KMS-11 (cell line): ENCODE measurements around the gene DAB2IP.
"Not testable (repeated sequence)": the region's sequence is repeated elsewhere in the genome, so short reads cannot be mapped to it uniquely, and the experiment has no call there.

Source experiments
- H2AFZ ChIP-seq: fragments of 200-600 bp; sonication (generic); 2 replicates; pipeline ENCODE4 v1.6.1; 2016; ENCODE audit warnings: antibody characterized with exemption, mixed run types, low read depth
- H3K27ac ChIP-seq: fragments of 200-600 bp; sonication (generic); 2 replicates; pipeline ENCODE4 v1.6.1; 2016; ENCODE audit warnings: mild to moderate bottlenecking, mixed run types
- H3K27me3 ChIP-seq: fragments of 200-600 bp; sonication (generic); 2 replicates; pipeline ENCODE4 v1.6.1; 2017; ENCODE audit warnings: mild to moderate bottlenecking, low read depth, mixed run types, moderate library complexity; ENCODE audit not compliant: insufficient read depth
- H3K36me3 ChIP-seq: fragments of 200-600 bp; sonication (generic); 2 replicates; pipeline ENCODE4 v1.6.1; 2017; ENCODE audit warnings: mild to moderate bottlenecking, mixed run types; ENCODE audit not compliant: insufficient read depth
- H3K4me1 ChIP-seq: fragments of 200-600 bp; sonication (generic); 2 replicates; pipeline ENCODE4 v1.6.1; 2016; ENCODE audit warnings: mild to moderate bottlenecking, low read depth, mixed run types; ENCODE audit not compliant: poor library complexity, severe bottlenecking
- H3K4me2 ChIP-seq: fragments of 200-600 bp; sonication (generic); 2 replicates; pipeline ENCODE4 v1.7.0; 2016; ENCODE audit warnings: mild to moderate bottlenecking, mixed run types
- H3K4me3 ChIP-seq: fragments of 200-600 bp; sonication (generic); IDR thresholded peaks from 2 replicates; pipeline ENCODE4 v1.6.1; 2017; ENCODE audit warnings: low read depth, low read length, mixed read lengths; ENCODE audit not compliant: insufficient read depth
- H3K79me2 ChIP-seq: fragments of 200-600 bp; sonication (generic); 2 replicates; pipeline ENCODE4 v1.6.1; 2016; ENCODE audit warnings: low read depth, mixed run types; ENCODE audit not compliant: insufficient read depth
- H3K9ac ChIP-seq: fragments of 200-600 bp; sonication (generic); 2 replicates; pipeline ENCODE4 v1.6.1; 2016; ENCODE audit warnings: mild to moderate bottlenecking, mixed run types
- H4K20me1 ChIP-seq: fragments of 200-600 bp; sonication (generic); 2 replicates; pipeline ENCODE4 v1.6.1; 2016; ENCODE audit warnings: mild to moderate bottlenecking, mixed run types; ENCODE audit not compliant: insufficient read depth
- CTCF ChIP-seq: fragments of 200-600 bp; sonication (generic); conservative IDR thresholded peaks from 2 replicates; pipeline ENCODE4 v1.6.1; 2017; ENCODE audit warnings: low read depth, mild to moderate bottlenecking, antibody characterized with exemption, low read length, moderate library complexity, mixed read lengths

DAB2IP gene

GRCh38 chr9:121642758-121643157 is 8.7 kb upstream of the DAB2IP start:
- H3K27me3 ChIP-seq = no peaks in the 10 kb centered on the region
- no peak overlapping the region for H3K4me3 ChIP-seq
- no peaks in the 10 kb centered on the region for H4K20me1 ChIP-seq
- no peak overlapping the region for H3K27ac ChIP-seq
- no peak overlapping the region for H3K4me2 ChIP-seq
- H3K79me2 ChIP-seq = no peaks in the 10 kb centered on the region
- H3K4me1 ChIP-seq = no peaks in the 10 kb centered on the region
- TF ChIP-seq CTCF = no peak
- no peaks in the 10 kb centered on the region for H3K36me3 ChIP-seq
- no peak overlapping the region for H3K9ac ChIP-seq
- no peak overlapping the region for H2AFZ ChIP-seq

- H3K4me3 ChIP-seq = no peak overlapping the region
- H3K27ac ChIP-seq = no peak overlapping the region
- H3K4me2 ChIP-seq = no peak overlapping the region
- no peak overlapping the region for H3K9ac ChIP-seq
- no peaks in the 10 kb centered on the region for H4K20me1 ChIP-seq
- TF ChIP-seq CTCF = no peak
- H3K27me3 ChIP-seq = no peaks in the 10 kb centered on the region
- no peaks in the 10 kb centered on the region for H3K36me3 ChIP-seq
- no peaks in the 10 kb centered on the region for H3K79me2 ChIP-seq
- no peaks in the 10 kb centered on the region for H3K4me1 ChIP-seq
- no peak overlapping the region for H2AFZ ChIP-seq
Observed at GRCh38 chr9:121643473-121643872, 8.0 kb upstream of the DAB2IP start.

GRCh38 chr9:121644040-121644439 is 7.4 kb upstream of the DAB2IP start:
- H3K4me2 ChIP-seq, H3K27me3 ChIP-seq, H3K4me3 ChIP-seq, H2AFZ ChIP-seq, H3K27ac ChIP-seq, H4K20me1 ChIP-seq, H3K79me2 ChIP-seq, H3K4me1 ChIP-seq, H3K36me3 ChIP-seq, H3K9ac ChIP-seq: not testable (repeated sequence)

GRCh38 chr9:121645003-121645402 is 6.4 kb upstream of the DAB2IP start:
- Histone ChIP-seq H2AFZ (no peak overlapping the region), H3K79me2 (no peaks in the 10 kb centered on the region), H3K4me2 (no peak overlapping the region), H3K36me3 (no peaks in the 10 kb centered on the region), H3K4me3 (no peak overlapping the region), H3K4me1 (peaks cover 3% of the 10 kb centered on the region), H3K9ac (no peak overlapping the region), H3K27me3 (no peaks in the 10 kb centered on the region), H3K27ac (no peak overlapping the region), H4K20me1 (no peaks in the 10 kb centered on the region)
- TF ChIP-seq CTCF = no peak

- Histone ChIP-seq H3K36me3 (no peaks in the 10 kb centered on the region), H3K79me2 (no peaks in the 10 kb centered on the region), H3K27ac (no peak overlapping the region), H4K20me1 (no peaks in the 10 kb centered on the region), H3K4me2 (no peak overlapping the region), H2AFZ (no peak overlapping the region), H3K9ac (no peak overlapping the region), H3K4me3 (no peak overlapping the region), H3K27me3 (peaks cover 4% of the 10 kb centered on the region; the same call in 1 of the 2 replicates), H3K4me1 (peaks cover 14% of the 10 kb centered on the region)
- TF ChIP-seq CTCF = no peak
Observed at GRCh38 chr9:121645853-121646807, 5.3 kb upstream of the DAB2IP start.
